Measurements from ENCODE around the gene CHRNA9.

DNA sequence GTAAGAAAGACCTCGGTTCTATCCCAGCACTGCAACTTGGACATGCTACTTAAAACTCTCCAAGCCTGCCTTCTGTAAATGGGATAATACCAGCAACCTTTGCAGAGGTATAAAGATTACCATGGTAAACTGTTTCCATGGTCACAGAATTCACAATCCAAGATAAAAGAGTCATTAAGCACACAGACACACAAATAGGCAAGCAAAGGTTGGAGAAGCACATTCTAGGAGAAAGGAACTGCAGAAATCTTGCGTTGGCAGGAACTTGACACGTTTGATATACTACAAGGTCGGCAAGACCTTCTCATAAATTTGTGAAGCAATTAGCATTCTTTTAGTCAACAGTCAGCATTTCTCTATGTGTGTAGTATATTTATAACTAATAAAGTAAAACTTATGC, 12.3 kb upstream of the CHRNA9 start:
- TF ChIP-seq, protein P1, sequence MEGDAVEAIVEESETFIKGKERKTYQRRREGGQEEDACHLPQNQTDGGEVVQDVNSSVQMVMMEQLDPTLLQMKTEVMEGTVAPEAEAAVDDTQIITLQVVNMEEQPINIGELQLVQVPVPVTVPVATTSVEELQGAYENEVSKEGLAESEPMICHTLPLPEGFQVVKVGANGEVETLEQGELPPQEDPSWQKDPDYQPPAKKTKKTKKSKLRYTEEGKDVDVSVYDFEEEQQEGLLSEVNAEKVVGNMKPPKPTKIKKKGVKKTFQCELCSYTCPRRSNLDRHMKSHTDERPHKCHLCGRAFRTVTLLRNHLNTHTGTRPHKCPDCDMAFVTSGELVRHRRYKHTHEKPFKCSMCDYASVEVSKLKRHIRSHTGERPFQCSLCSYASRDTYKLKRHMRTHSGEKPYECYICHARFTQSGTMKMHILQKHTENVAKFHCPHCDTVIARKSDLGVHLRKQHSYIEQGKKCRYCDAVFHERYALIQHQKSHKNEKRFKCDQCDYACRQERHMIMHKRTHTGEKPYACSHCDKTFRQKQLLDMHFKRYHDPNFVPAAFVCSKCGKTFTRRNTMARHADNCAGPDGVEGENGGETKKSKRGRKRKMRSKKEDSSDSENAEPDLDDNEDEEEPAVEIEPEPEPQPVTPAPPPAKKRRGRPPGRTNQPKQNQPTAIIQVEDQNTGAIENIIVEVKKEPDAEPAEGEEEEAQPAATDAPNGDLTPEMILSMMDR (conservative IDR thresholded peaks at IDR 0.05 in 1 of 2, IDR thresholded peaks at IDR 0.05 in 1 of 2; ENCODE audit: extremely low read depth in 1 of 2, insufficient read depth in 1 of 2, low read depth in 1 of 2, low read length in 2 of 2), result no peak
- TF ChIP-seq EZH2 (IDR thresholded peaks at IDR 0.05; ENCODE audit: borderline replicate concordance, low read length), result no peak
